Measurements from ENCODE around the gene SGK1.

DNA sequence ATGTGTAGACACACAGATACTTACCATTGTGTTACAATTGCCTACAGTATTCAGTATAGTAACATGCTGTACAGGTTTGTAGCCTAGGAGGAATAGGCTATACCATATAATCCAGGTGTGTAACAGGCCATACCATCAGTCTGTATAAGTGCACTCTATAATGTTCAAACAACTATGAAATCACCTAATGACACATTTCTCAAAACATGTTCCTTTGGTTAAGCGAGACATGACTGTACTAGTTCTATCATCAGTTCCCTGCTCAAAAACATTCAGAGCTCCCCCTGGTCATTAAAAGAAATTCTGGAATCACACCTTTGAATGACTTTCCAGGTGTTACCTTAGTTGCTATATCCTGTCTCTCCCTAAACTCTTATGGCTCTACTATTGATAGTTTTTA lies 195.1 kb downstream of the SGK1 start:
- TF ChIP-seq, protein P1, sequence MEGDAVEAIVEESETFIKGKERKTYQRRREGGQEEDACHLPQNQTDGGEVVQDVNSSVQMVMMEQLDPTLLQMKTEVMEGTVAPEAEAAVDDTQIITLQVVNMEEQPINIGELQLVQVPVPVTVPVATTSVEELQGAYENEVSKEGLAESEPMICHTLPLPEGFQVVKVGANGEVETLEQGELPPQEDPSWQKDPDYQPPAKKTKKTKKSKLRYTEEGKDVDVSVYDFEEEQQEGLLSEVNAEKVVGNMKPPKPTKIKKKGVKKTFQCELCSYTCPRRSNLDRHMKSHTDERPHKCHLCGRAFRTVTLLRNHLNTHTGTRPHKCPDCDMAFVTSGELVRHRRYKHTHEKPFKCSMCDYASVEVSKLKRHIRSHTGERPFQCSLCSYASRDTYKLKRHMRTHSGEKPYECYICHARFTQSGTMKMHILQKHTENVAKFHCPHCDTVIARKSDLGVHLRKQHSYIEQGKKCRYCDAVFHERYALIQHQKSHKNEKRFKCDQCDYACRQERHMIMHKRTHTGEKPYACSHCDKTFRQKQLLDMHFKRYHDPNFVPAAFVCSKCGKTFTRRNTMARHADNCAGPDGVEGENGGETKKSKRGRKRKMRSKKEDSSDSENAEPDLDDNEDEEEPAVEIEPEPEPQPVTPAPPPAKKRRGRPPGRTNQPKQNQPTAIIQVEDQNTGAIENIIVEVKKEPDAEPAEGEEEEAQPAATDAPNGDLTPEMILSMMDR (IDR thresholded peaks at IDR 0.05): no peak
- no peak for TF ChIP-seq EZH2 (IDR thresholded peaks at IDR 0.05)
- no peak for TF ChIP-seq EZH2phosphoT487 (IDR thresholded peaks at IDR 0.05)
